GM23248 (cell line): Measurements from ENCODE around the gene TNFRSF18.

Experiments
- EZH2 ChIP-seq: fragments of 200-600 bp; sonication (generic); IDR thresholded peaks from 2 replicates; pipeline ENCODE4 v1.6.1; 2018; ENCODE audit warnings: antibody characterized with exemption, mild to moderate bottlenecking; ENCODE audit not compliant: insufficient read depth, poor library complexity, severe bottlenecking
- EZH2phosphoT487 ChIP-seq: fragments of 200-600 bp; sonication (generic); IDR thresholded peaks from 2 replicates; pipeline ENCODE4 v1.6.1; 2018; ENCODE audit warnings: antibody characterized with exemption, moderate library complexity, mild to moderate bottlenecking, low read depth; ENCODE audit not compliant: insufficient read depth

GRCh38 chr1:1203561-1204424 is 2.6 kb downstream of the TNFRSF18 start:
- no peak for TF ChIP-seq EZH2
- no peak for TF ChIP-seq EZH2phosphoT487
